GM19099 (cell line): ENCODE results near the gene SLC10A3.

Source experiments
- POLR2A ChIP-seq: IDR thresholded peaks from 3 replicates; pipeline ENCODE4 v1.6.1; 2011; ENCODE audit warnings: low read depth; ENCODE audit not compliant: insufficient read length; ENCODE audit errors: extremely low read depth

The SLC10A3 gene, protein sequence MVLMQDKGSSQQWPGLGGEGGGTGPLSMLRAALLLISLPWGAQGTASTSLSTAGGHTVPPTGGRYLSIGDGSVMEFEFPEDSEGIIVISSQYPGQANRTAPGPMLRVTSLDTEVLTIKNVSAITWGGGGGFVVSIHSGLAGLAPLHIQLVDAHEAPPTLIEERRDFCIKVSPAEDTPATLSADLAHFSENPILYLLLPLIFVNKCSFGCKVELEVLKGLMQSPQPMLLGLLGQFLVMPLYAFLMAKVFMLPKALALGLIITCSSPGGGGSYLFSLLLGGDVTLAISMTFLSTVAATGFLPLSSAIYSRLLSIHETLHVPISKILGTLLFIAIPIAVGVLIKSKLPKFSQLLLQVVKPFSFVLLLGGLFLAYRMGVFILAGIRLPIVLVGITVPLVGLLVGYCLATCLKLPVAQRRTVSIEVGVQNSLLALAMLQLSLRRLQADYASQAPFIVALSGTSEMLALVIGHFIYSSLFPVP

DNA sequence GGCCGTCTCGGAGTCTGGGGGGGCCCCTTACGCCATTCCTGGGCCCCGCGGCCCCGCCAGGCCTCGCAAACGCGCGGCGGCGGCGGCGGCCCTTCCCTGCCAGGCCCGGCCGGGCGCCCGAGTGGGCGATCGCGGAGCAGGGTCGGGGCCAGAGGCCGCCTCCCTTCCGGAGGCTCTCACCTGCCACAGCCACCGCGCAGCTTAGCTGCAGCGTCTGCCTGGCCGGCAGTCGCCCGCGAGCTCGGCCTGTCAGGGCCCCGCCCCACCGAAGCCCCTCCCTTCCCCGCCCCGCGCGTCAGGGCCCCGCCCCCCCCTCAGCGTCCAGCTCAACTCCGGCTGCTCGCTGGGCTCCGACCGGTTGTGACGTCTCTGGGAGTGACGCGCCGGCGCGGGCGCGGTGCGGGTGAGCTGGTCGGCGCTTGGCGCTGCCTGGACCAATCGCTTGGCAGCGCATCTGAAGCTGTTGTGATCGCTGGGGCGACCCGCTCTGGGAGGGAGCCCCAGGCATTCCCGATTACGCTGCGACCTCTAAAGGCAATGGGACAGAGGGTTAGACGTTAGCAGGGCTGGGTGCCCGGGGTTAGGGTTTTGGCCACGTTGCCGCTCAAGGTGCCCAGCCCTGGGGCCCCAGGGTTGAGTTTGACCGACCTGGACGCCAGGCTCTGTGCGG is at the start of gene SLC10A3:
Gene SLC10A3, minus strand, starts transcription at position 216 of the 670 bp plus-strand sequence. CDS start 1,689 bp downstream, outside the sequence.
- peak; percentile 96 for TF ChIP-seq POLR2A

- no peak for TF ChIP-seq POLR2A
These were observed 48.6 kb upstream of the SLC10A3 start for GRCh38 chrX:154539077-154539476.

GRCh38 chrX:154535892-154536291 is 45.5 kb upstream of the SLC10A3 start:
- TF ChIP-seq POLR2A, result no peak

DNA sequence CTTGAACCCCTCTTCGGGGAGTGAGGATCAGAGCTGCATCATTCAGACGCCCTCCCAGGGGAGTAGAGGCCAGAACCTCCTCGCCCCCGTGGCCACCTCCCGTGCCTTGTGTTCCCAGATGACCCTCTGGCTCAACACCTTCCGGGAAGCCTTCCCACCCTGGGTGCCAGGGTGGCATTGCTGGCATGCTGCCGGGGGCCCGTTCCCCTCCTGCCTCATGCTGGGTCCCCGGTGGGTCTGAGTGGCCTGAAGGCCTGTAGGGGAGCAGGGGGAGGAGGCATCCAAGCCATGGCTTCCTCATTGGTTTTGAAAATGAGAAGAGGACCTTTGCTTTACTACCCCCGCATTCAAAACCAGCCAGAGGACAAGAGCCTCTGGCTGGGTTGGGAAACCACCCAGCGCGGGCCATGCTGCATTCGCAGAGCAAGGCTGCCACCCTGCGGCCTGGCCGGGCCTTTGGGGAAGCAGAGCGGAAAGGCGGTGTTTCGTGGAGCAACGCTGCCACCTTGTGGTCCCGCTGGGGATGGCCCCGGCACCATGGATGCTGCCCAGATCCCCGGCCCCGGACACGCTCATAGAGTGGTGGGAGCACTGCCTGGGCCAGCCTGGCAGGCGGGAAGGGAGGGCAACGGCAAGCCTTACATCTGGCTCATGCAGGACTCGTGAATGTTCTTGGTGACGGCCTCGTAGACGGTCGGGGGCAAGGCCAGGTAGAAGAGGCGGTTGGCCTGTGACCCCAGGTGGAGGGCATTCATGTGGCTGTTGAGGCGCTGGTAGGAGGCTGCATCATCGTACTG is 44.3 kb upstream of the SLC10A3 start:
- TF ChIP-seq POLR2A, result no peak

GRCh38 chrX:154532690-154533089 is 42.3 kb upstream of the SLC10A3 start:
- no peak for TF ChIP-seq POLR2A

DNA sequence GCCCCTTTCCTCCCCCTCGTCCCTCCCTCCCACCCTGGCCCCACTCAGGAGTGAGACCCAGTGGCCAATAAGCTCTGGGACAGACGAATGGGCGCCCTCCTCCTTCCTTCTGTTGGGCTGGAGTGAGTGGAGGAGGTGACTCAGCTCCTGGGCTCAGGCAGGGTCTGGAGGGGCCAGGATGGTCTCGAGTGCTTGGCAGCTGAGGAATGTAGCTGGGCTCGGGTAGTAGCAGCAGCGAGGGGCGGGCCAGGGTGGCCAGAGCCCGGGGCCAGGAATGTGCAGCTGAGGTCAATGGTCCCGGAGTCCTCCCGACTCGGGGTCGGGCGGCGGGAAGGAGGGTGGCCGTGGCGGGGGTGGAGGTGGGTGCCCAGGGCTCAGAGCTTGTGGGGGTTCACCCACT is 41.2 kb upstream of the SLC10A3 start:
- TF ChIP-seq POLR2A, result no peak

DNA sequence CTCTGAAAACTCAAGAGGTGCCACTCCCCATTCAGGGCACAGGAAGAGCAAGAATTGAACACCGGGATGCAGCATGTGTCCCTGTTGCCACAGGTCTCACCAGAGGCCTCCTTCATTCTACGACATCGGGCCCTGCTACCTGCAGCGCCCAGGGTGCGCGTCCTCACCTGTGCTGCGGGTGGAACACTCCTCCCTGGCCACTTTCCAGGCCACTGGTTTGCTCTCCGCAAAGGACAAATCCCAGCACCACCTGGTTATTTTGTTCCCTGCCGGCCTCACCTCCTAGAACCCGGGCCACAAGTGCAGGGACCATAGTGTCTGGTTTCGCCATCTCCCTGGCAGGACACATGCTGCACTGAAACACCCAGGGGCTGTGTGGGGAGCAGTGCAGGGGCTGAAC is 39.9 kb upstream of the SLC10A3 start:
- no peak for TF ChIP-seq POLR2A

GRCh38 chrX:154529206-154529612 is 38.8 kb upstream of the SLC10A3 start:
- no peak for TF ChIP-seq POLR2A

DNA sequence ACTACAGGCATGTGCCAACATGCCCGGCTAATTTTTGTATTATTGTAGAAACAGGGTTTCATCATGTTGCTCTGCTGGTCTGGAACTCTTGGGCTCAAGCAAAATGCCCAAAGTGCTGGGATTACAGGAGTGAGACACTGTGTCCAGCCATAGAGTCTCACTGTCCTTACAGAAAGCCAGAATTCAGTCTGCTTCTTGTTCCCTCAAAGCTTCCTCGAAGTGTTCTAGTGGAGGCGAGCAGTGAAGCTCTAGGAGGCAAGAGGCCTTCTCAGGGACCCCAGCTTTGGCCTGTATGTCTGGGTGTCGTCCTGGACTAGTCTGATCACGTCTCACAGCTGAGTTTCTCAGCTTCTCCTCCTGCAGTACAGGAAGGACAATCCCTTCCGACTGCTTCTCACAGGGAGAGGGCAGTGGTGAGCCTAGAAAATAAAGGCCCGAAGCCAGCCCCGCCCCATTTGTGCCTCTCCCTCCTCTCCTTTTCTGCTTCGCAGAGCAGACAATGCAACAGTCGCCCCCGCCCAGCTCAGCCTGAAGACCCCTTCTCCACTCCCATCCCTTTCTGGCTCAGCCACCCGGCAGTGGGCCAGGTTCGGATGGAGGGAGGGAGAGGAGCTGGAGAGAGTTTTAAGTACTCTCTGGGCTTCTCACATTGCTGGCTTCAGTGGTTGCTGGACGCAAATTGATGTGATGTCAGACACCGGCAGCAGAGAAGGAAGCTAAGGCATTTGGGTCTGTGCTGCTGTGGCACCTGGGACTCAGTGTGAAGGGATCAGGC is 36.7 kb upstream of the SLC10A3 start:
- peak; percentile 41 for TF ChIP-seq POLR2A

- no peak for TF ChIP-seq POLR2A
These were observed 35.4 kb upstream of the SLC10A3 start for GRCh38 chrX:154525606-154526490.

DNA sequence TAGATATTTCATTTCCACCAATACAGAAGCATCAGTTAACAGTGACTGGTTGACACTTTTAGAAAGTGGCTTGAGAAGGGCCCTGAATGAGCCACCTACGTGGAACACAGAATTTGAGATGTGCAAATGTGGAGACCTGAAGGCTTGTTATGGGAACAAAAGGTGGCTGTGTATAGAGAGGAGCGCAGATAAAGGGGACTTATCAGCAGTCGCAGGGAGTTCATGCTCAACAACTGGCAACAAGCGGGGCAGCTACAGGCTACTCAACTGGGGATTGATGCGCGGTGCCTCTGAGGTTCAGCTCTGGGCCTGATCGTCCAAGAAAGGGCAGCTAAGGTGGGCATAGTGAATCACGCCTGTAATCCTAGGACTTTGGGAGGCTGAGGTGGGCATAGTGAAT is 29.0 kb upstream of the SLC10A3 start:
- TF ChIP-seq POLR2A, result no peak

- TF ChIP-seq POLR2A, result no peak
These were observed 26.8 kb upstream of the SLC10A3 start for GRCh38 chrX:154517101-154517781.

GRCh38 chrX:154516656-154517100 is 26.2 kb upstream of the SLC10A3 start:
- no peak for TF ChIP-seq POLR2A

DNA sequence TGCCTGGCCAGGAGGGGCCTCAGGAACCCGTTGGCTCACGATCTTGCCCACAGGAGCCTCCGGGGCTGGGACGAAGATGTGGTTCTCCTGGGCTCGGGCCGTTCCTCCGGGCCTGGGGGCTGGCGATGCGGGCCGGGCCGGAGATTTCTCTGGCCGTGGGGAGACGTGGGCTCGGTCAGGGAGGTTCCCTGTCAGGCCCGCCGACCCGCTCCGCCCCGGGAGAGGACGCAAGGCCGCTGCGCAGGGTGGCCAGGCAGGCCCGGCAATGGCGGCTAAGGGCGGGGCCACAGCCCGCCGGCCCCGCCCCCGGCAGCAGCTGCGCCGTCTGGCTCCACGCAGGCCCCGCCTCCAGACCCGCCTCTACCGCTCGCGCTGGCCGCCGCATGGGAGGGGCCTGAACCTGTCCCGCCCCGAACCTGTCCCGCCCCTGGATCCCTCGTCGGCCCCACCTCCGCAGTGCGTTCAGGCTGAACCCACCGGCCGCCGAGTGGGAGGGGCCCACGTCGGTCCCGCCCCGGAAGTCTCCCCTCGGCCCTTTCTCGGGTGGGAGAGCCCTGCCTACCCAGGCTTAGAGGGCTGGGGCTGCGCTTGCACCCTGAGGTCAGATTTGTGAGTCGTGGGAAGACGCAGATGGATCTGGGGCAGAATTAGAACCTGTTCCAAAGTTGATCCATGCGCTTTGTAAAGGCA is 25.7 kb upstream of the SLC10A3 start, which contains the start of gene FAM3A:
Gene FAM3A, minus strand, starts transcription at position 267 of the 690 bp plus-strand sequence. CDS start 460 bp downstream, outside the sequence.
- TF ChIP-seq POLR2A, result peak; percentile 75
